GM19043 (cell line): Measurements from ENCODE around the gene SERPINH1.

Experiments used
- ATAC-seq: cut with Tn5 transposase; IDR thresholded peaks from one replicate; pipeline ENCODE4 v1.9.1; 2021; ENCODE audit warnings: low read depth; ENCODE audit not compliant: unreplicated experiment

The SERPINH1 gene

DNA sequence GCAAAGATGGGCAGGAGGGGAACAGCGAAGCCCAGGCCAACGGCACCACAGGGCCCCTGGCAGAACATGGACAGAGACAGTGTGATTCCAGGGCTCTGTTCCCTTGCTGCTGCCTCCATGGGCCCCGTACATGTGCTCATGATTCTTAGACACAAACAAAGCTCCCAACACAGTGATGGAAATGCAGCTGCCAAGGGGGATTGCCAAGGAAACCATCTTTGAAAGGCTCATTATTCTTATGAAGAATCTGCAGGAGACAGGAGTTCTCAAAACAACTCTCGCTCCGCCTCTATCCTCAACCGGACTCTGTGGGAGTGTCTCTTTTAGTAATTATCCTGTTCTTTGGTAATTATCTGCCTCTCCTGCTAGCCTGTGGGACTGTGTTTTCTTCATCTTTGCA, 32.2 kb downstream of the SERPINH1 start:
- no peak for ATAC-seq

DNA sequence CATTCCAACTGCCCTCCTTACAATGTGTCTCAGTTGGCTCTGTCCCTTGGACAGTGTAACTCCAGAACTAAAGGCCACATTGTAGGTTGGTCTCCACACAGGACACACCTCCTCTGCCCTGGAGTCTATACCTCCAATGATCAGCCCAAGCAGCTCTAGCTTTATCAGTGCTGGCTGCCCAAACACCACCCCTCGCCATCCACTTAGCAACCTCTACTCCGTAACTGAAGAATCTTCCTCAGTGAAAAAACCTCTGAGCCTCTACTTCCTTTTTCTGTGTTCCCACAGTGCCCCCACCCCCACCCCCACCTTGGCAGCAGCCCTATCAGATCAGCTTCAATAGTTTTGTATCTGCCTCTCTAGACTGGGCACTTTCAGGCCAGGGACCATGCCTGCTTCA, 33.4 kb downstream of the SERPINH1 start:
- no peak for ATAC-seq

DNA sequence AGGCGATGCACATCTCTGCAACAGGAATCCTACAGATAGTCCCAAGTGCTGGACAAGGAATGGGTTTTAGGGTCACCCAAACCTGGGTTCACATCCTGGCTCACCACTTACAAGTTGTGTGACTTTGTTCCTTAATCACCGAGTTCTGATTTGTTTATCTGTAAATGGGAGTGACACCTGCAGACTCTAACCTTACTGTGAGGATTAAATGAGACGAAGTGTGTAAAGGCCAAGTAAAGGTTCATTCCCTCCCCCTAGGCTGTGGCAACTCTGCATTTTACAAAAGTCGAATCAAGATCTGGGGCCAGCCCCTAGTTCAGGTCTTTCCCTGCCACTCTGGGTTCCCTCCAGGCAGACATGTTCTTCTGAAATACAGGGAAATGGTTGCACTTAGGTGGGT, 34.9 kb downstream of the SERPINH1 start:
- ATAC-seq = no peak

DNA sequence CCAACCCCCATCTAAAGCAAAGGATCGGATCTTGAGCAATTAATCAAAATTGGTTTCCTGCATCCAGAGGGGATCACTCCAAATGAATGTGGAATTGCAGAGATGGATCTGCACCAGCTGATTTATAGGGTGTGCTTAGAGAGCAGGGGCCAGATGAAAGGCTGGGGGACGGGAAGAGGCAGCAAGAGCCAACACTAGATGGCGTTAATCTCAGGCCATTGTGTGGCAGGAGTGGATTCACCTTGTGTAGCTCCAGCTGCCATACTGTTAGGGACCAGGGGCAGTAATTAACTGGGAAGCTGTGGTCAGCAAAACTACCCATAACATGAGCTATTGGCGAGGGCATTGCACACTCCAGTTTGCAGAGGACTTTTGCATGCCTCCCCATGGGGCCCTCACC, 35.6 kb downstream of the SERPINH1 start:
- ATAC-seq = no peak

DNA sequence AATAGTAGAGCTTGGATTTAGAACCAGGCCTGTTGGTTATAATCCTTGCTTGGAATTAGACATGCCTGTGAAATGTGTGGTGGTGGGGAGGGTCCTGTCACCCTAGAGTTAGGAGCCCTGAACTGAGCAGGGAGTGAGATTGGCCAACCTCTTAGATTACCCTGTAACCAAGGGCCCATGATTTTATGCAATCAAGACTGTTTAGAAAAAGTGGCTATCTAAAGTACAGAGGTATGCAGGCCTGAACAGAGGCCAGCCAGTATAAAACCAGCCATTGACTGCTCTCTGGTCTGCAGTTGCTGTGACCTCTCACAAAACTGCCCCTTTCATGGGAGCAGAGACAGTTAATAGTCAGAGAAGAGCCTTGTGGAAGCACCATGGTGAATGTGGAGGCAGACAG, 36.2 kb downstream of the SERPINH1 start:
- no peak for ATAC-seq

DNA sequence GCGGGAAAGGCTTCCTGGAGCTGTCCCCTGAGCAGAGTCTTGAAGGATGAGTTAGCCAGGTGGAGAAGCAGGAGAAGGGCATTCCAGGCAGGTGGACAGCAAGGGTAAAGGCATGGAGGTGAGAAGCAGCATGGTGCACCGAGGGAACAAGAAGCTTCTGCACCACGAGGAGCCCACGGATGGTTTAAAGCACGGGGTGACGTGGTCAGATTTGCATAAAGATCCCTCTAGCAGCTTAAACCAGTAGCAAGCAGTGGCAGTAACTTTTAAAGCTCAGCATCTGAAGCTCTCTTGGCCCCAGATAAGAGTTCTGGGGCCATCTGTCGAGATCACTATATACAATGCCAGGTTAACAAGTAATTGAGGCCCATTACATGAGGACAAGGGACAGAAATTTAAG, 36.8 kb downstream of the SERPINH1 start:
- no peak for ATAC-seq

DNA sequence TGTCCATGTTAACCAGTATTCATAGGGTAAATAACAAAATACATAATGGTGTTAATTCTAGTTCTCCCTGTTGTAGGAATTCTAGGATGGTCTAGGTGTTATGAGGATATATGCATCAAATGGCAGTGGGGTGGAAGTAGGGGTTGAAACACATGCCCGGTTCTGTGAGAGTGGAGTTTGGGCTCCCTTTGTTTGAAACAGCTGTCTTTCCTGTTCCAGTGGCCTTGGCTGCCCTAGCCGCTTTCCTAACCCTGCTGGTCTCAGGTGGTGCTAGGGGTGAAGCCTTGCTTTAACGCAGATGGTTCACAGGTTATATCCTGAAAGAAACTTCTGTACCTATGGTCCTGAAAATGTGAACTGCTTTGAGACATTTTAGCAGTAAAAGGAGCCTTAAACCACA, 38.3 kb downstream of the SERPINH1 start:
- no peak for ATAC-seq

DNA sequence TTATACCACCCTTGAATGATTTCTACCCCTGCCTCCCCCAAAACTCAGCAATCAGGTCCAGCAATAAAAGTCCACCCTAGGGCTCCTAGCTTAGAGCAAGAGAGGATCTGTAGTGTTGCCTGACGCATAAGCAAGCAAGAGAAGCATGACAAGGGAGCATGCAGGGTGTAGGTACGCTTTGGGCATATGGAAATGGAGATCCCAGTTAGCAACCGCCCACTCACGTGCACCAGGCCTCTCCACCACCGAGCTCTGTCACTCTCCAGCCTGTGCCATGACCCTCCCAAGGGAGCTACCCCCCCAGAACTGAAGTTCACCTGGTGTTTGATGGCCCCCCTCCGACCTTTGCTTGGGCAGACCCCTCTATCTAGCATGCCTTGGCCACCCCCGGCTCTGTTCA, 39.4 kb downstream of the SERPINH1 start:
- ATAC-seq = no peak

DNA sequence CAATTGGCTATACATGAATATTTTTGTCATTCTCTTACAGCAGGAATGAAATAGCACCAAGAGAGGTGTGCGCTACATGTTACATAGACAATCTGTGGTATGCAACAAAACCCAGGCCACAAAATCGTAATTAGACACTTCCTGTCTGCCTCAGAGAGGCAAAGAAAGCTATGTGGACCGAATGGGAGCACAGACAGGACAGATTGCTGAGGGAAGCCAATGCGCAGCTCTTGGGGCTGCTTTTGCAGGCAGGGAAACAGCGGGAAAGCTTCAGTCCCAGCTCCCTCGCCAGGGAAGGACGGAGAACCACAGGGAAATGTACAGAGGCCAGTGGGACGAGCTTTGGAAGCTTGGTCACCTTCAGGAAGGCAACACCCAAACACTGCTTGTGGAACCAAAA, 40.9 kb downstream of the SERPINH1 start:
- ATAC-seq = no peak

DNA sequence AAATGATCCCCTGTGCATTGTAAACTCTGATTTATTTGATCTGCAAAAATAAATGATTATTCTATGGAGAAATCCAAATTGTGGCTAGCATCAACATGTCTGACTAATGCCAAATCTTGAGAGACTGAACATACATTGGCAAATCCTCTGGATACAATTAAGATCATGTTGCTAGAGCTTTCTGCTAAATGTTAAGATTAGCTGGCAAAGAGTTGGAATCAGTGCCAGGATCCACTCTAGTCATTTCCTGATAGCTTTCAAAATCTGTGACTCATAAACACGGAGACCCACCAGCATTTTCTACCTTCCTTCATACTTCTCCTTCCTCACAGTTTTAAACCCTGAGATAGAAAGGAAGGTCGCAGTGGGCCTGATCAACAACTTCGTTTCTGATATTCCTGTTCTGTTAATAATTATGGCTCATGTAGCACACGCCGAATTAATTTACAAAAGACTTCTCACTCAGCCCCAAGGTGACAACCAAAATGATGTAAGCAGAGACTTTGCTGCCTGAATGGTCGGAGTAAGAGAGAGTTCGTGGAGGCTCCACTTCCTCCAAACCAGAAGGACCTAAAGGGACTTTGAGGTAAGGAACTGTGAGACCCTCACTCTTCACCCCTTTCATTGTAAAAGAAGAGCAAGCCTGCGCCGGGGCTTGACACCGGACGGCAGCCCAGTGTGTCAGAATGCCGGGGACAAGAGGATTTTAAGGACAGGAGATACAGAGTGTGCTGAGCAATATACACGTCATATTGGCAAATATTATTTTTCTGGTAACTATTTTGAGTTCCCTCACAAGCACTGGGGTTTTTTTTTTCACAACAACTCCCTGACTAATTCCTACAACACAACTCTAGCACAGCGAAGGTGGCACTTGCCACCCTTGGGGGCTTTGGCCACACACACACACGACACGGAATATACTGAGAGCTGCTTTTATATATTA, 42.0 kb downstream of the SERPINH1 start:
- no peak for ATAC-seq

DNA sequence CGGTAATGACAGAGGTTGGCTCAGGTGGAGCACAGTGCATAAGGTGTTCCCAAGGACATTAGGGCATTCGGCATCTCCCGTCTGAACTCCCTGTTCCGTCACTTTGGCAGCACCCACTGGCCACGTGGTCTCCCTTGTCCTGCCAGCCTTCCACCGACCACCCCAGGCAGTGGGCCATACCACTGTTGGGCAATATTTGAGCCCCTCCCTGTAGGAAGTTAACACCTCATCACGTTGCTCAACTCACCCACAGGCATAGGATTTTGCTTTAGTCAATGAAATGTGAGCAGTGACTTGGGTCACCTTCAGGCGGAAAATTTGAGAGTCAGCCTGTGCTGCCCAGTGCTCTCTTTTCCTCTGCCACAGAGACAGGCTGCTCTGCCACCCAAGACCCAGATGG, 44.0 kb downstream of the SERPINH1 start:
- no peak for ATAC-seq

DNA sequence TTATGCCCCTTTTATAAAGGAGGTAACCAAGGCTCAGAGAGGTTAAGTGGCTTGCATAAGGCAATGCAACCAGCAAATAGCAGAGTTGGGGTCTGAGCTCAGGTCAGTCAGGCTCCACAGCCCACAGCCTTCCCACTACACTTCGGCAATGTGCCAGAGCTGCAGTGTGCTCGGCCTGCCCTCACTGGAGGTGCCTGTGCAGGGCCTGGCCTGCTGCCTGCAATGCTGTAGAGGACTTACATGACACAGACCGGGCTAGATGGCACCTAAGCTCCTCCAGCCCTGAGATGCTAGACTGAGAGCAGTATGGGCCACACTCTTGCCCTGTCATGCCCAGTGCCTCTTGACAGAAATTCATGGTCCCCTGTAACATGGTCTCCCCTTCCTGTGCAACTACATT, 49.8 kb downstream of the SERPINH1 start:
- ATAC-seq = no peak

DNA sequence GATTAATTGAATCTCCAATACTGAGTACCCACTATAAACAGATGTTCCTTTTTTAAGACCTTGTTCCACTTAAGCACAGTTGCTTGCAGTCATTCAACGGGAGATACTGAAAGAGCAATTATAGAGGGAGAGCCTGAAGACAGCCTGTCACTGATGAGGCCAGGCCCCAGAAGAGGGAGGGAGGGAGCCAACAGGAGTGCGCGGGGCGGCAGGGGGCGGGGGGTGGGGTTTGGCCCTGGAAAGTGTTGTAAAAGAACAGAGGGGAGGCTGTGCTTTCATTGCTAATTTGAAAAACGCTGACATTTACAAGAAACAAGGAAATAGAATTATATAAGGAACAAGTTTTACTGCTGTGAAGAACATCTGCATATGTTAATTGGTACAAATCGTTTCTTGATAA, 53.7 kb downstream of the SERPINH1 start:
- ATAC-seq = no peak

DNA sequence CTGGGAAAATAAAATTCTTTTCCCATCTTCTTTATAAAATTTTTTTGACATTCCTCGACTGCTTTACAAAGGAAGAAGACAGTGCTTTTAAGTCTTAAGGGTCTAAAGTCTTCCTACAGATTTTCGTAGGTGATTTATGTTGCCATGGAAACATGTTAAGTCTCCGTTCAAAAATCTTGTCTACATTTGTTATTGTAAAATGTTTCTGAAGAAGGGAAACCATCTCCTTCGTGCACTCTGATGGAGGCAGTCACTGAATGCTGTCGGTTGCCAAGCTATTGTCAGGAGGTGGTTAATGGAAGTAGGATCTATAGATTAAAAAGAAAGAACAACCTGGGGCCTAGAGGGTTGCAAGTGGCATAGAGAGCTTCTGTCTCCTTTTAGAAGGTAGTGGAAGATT, 54.2 kb downstream of the SERPINH1 start:
- no peak for ATAC-seq
